ENCODE results near the gene ZDHHC22.

- no peak for TF ChIP-seq CTCF (IDR thresholded peaks at IDR 0.05)
- no peak for TF ChIP-seq POLR2A (IDR thresholded peaks at IDR 0.05)
Measured at GRCh38 chr14:77185093-77185465, 43.5 kb upstream of the ZDHHC22 start.

Measured in testis (tissue), 2 donors.